GM23338 (cell line): ENCODE data around the gene COQ10B. TPM values are rescaled to one million over a fixed set of nuclear protein-coding genes. Genes with fewer than 3 reads are reported as not detected.

ENCODE experiments used
- ATAC-seq: fragments of 200-7000 bp; cut with Tn5 transposase; 3 replicates; pipeline ENCODE4 v1.9.1; 2020
- DNase-seq: peaks from one replicate; pipeline ENCODE4 v3.0.0-alpha.2; 2015; ENCODE audit warnings: low spot score
- H2AFZ ChIP-seq: fragments of 200-600 bp; sonication (generic); 2 replicates; pipeline ENCODE4 v1.8.0; 2016; ENCODE audit warnings: antibody characterized with exemption, mild to moderate bottlenecking, moderate library complexity
- H3F3A ChIP-seq: fragments of 200-600 bp; sonication (generic); replicated peaks from 2 replicates; pipeline ENCODE4 v1.8.0; 2017; ENCODE audit warnings: antibody characterized with exemption, mixed run types, low read depth
- H3K27ac ChIP-seq: fragments of 200-600 bp; sonication (generic); 2 replicates; pipeline ENCODE4 v1.6.1; 2016; ENCODE audit warnings: low read depth
- H3K27me3 ChIP-seq: fragments of 200-600 bp; sonication (generic); 2 replicates; pipeline ENCODE4 v1.8.0; 2016; ENCODE audit warnings: mild to moderate bottlenecking, mixed run types, moderate library complexity; ENCODE audit not compliant: insufficient read depth
- H3K36me3 ChIP-seq: fragments of 200-600 bp; sonication (generic); 2 replicates; pipeline ENCODE4 v1.8.0; 2016; ENCODE audit warnings: mild to moderate bottlenecking; ENCODE audit not compliant: insufficient read depth
- H3K4me1 ChIP-seq: fragments of 200-600 bp; sonication (generic); 2 replicates; pipeline ENCODE4 v1.8.0; 2016; ENCODE audit warnings: mild to moderate bottlenecking, moderate library complexity; ENCODE audit not compliant: insufficient read depth
- H3K4me2 ChIP-seq: fragments of 200-600 bp; sonication (generic); 2 replicates; pipeline ENCODE4 v1.7.1; 2017; ENCODE audit warnings: mixed run types
- H3K4me3 ChIP-seq: fragments of 200-600 bp; sonication (generic); 2 replicates; pipeline ENCODE4 v1.6.1; 2016; ENCODE audit warnings: mixed run types
- H3K79me2 ChIP-seq: fragments of 200-600 bp; sonication (generic); replicated peaks from 2 replicates; pipeline ENCODE4 v1.8.0; 2017; ENCODE audit warnings: mild to moderate bottlenecking; ENCODE audit not compliant: insufficient read depth
- H3K9me2 ChIP-seq: fragments of 200-600 bp; sonication (generic); 2 replicates; pipeline ENCODE4 v1.8.0; 2017; ENCODE audit not compliant: insufficient read depth
- H4K20me1 ChIP-seq: fragments of 200-600 bp; sonication (generic); replicated peaks from 2 replicates; pipeline ENCODE4 v1.8.0; 2017; ENCODE audit warnings: mild to moderate bottlenecking; ENCODE audit not compliant: insufficient read depth
- H3K27ac Mint-ChIP-seq: 2 replicates; pipeline ENCODE4 v1.8.0; 2020; ENCODE audit warnings: inconsistent platforms, mild to moderate bottlenecking, moderate library complexity, mixed read lengths
- H3K27me3 Mint-ChIP-seq: 3 replicates; pipeline ENCODE4 v1.8.0; 2022; ENCODE audit warnings: low read depth, mild to moderate bottlenecking, moderate library complexity, mixed read lengths, inconsistent platforms; ENCODE audit not compliant: insufficient read depth, poor library complexity
- H3K36me3 Mint-ChIP-seq: 3 replicates; pipeline ENCODE4 v1.8.0; 2021; ENCODE audit warnings: low read depth, mild to moderate bottlenecking, inconsistent platforms, moderate library complexity, mixed read lengths
- H3K4me1 Mint-ChIP-seq: 3 replicates; pipeline ENCODE4 v1.8.0; 2020; ENCODE audit warnings: mild to moderate bottlenecking, inconsistent platforms, mixed read lengths
- H3K4me3 Mint-ChIP-seq: 3 replicates; pipeline ENCODE4 v1.8.0; 2021; ENCODE audit warnings: moderate library complexity, mild to moderate bottlenecking, inconsistent platforms, mixed read lengths
- H3K9me3 Mint-ChIP-seq: 3 replicates; pipeline ENCODE4 v1.8.0; 2020; ENCODE audit warnings: moderate library complexity, mild to moderate bottlenecking, inconsistent platforms, mixed read lengths
- CREB1 ChIP-seq: fragments of 250-450 bp; sonication (Bioruptor Pico); IDR thresholded peaks from 2 replicates; pipeline ENCODE4 v1.5.0; 2020; ENCODE audit warnings: low read depth, mild to moderate bottlenecking, moderate library complexity
- ETS1 ChIP-seq: IDR thresholded peaks from 2 replicates; pipeline ENCODE4 v1.6.1; 2016; ENCODE audit warnings: antibody characterized with exemption
- EZH2 ChIP-seq: fragments of 200-600 bp; sonication (generic); IDR thresholded peaks from one replicate; pipeline ENCODE4 v1.8.0; 2017; ENCODE audit warnings: antibody characterized with exemption, mild to moderate bottlenecking, low read depth; ENCODE audit not compliant: unreplicated experiment
- JUNB ChIP-seq: IDR thresholded peaks from one replicate; pipeline ENCODE4 v1.6.1; 2016; ENCODE audit warnings: antibody characterized with exemption; ENCODE audit not compliant: unreplicated experiment
- POLR2AphosphoS5 ChIP-seq: IDR thresholded peaks from 2 replicates; pipeline ENCODE4 v1.6.1; 2016; ENCODE audit warnings: antibody characterized with exemption, low read depth
- polyA plus RNA-seq: library from polyadenylated mRNA; unstranded; fragments of >200 nt; fragmentation: Nextera tagmentation; extraction: Ambion mirVana; gene quantifications from 2 replicates; pipeline ENCODE4 v1.2.1, GENCODE V29; 2016
- total RNA-seq: library from RNA; depleted of rRNA; stranded (reverse); fragments of >200 nt; shearing (Covaris generic); gene quantifications from 2 replicates; pipeline ENCODE4 v1.2.3, GENCODE V29; 2014
- TF ChIP-seq, protein P1 (sequence below): fragments of 250-450 bp; sonication (Bioruptor Pico); IDR thresholded peaks from 2 replicates; pipeline ENCODE4 v1.5.0; 2020; ENCODE audit warnings: mild to moderate bottlenecking, moderate library complexity

The COQ10B gene
- total and polyA plus RNA-seq, 2 experiments from 2014 or later = 26.1 to 27.6 TPM

DNA sequence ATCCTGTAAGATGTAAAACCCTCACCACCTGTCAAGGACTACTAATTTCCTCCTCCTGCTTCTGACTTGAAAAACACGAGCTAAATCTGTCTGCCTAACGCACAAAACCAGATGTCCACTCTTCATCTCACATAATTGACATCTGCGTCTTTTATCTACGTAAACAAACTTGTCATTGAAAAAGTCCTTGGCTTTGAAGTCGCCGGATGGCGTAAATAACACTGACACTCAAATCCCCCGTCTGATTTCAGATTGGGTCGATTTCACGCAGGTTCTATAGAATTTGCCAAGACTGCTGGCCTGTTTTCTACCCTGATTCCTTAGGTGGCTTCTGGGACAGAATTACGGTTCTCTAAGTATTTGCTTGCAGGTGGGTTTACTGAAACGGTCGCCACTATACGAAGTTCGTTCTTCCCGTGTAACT, 62.0 kb downstream of the COQ10B start (continued):
- TF ChIP-seq, protein P1, sequence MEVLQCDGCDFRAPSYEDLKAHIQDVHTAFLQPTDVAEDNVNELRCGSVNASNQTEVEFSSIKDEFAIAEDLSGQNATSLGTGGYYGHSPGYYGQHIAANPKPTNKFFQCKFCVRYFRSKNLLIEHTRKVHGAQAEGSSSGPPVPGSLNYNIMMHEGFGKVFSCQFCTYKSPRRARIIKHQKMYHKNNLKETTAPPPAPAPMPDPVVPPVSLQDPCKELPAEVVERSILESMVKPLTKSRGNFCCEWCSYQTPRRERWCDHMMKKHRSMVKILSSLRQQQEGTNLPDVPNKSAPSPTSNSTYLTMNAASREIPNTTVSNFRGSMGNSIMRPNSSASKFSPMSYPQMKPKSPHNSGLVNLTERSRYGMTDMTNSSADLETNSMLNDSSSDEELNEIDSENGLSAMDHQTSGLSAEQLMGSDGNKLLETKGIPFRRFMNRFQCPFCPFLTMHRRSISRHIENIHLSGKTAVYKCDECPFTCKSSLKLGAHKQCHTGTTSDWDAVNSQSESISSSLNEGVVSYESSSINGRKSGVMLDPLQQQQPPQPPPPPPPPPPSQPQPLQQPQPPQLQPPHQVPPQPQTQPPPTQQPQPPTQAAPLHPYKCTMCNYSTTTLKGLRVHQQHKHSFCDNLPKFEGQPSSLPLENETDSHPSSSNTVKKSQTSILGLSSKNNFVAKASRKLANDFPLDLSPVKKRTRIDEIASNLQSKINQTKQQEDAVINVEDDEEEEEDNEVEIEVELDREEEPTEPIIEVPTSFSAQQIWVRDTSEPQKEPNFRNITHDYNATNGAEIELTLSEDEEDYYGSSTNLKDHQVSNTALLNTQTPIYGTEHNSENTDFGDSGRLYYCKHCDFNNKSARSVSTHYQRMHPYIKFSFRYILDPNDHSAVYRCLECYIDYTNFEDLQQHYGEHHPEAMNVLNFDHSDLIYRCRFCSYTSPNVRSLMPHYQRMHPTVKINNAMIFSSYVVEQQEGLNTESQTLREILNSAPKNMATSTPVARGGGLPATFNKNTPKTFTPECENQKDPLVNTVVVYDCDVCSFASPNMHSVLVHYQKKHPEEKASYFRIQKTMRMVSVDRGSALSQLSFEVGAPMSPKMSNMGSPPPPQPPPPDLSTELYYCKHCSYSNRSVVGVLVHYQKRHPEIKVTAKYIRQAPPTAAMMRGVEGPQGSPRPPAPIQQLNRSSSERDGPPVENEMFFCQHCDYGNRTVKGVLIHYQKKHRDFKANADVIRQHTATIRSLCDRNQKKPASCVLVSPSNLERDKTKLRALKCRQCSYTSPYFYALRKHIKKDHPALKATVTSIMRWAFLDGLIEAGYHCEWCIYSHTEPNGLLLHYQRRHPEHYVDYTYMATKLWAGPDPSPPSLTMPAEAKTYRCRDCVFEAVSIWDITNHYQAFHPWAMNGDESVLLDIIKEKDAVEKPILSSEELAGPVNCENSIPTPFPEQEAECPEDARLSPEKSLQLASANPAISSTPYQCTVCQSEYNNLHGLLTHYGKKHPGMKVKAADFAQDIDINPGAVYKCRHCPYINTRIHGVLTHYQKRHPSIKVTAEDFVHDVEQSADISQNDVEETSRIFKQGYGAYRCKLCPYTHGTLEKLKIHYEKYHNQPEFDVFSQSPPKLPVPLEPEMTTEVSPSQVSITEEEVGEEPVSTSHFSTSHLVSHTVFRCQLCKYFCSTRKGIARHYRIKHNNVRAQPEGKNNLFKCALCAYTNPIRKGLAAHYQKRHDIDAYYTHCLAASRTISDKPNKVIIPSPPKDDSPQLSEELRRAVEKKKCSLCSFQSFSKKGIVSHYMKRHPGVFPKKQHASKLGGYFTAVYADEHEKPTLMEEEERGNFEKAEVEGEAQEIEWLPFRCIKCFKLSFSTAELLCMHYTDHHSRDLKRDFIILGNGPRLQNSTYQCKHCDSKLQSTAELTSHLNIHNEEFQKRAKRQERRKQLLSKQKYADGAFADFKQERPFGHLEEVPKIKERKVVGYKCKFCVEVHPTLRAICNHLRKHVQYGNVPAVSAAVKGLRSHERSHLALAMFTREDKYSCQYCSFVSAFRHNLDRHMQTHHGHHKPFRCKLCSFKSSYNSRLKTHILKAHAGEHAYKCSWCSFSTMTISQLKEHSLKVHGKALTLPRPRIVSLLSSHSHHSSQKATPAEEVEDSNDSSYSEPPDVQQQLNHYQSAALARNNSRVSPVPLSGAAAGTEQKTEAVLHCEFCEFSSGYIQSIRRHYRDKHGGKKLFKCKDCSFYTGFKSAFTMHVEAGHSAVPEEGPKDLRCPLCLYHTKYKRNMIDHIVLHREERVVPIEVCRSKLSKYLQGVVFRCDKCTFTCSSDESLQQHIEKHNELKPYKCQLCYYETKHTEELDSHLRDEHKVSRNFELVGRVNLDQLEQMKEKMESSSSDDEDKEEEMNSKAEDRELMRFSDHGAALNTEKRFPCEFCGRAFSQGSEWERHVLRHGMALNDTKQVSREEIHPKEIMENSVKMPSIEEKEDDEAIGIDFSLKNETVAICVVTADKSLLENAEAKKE = no peak
- no peak for TF ChIP-seq JUNB

DNA sequence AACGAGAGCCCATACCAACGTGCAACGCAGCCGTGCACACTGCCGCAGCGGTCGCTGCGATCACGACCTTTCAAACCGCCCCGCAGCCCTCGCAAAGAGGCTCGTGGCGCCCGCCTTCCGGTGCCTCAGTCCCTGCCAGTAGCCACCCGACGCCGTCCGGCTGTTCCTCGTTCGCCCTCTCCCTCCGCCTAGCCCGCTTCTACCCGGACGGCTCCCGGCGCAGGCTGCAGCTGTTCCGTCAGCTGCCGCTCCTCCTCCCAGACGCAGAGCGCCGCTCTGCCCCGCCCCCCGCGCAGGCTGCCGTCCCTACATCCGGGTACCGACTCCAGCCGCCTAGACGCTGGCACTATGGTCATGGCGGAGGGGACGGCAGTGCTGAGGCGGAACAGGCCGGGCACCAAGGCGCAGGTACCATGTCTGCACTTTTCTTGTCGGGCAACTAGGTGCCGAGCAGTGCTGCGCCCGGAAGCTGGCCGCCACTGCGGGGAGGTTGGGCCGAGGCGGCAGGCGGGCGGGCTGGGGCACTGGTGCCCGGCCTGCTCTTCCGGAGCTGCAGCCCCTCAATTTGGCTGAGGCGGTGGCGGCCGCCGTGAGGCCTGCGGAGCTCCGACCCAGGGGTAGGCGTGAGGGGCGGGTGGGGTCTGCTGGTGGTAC, 62.5 kb downstream of the COQ10B start, which contains the start of gene MOB4:
Gene MOB4 (plus strand): TSS at position 328 of the 654 bp plus-strand sequence. CDS start 21 bp downstream, at position 349.
- Histone ChIP-seq H4K20me1 (peaks cover 15% of the 10 kb centered on the region), H3F3A (peaks cover 13% of the 10 kb centered on the region; the same call in 1 of the 2 replicates), H3K4me2 (peak within 1 kb of the TSS; percentile 93), H3K27ac (peak within 1 kb of the TSS; percentile 83; the same call in 1 of the 2 replicates), H3K4me1 (peaks cover 25% of the 10 kb centered on the region), H3K4me3 (peak within 1 kb of the TSS; percentile 86), H3K9me2 (no peaks in the 10 kb centered on the region), H3K36me3 (0 out of 2 replicates have a peak, but pooled peaks cover 7% of the 10 kb centered on the region), H2AFZ (peak within 1 kb of the TSS; percentile 95), H3K27me3 (no peaks in the 10 kb centered on the region), H3K79me2 (peaks cover 46% of the 10 kb centered on the region)
- H3K27ac Mint-ChIP-seq = peak within 1 kb of the TSS; percentile 96
- peak within 1 kb of the TSS; percentile 96 for H3K4me3 Mint-ChIP-seq
- peaks cover 16% of the 10 kb centered on the region for H3K36me3 Mint-ChIP-seq
- H3K27me3 Mint-ChIP-seq = peaks cover 14% of the 10 kb centered on the region
- no peaks in the 10 kb centered on the region; the same call in 1 of the 3 replicates for H3K9me3 Mint-ChIP-seq
- DNase-seq (peak; percentile 98), ATAC-seq (peak; percentile 94)
- peaks cover 29% of the 10 kb centered on the region for H3K4me1 Mint-ChIP-seq
- TF ChIP-seq EZH2 (no peak), JUNB (no peak), POLR2AphosphoS5 (peak; percentile 98), CREB1 (CRISPR knock-in tag) (peak; percentile 85), ETS1 (peak; percentile 79)
